HUES48 (cell line): ENCODE data around the gene CORT.
"Not testable (repeated sequence)": the region's sequence is repeated elsewhere in the genome, so short reads cannot be mapped to it uniquely, and the experiment has no call there.

ENCODE experiments used
- H3K27ac ChIP-seq: one replicate; pipeline ENCODE4 v1.7.0; 2013; ENCODE audit warnings: low read depth, low read length, inconsistent platforms
- H3K27me3 ChIP-seq: 2 replicates; pipeline ENCODE4 v1.6.1; 2013; ENCODE audit warnings: mild to moderate bottlenecking, low read length; ENCODE audit not compliant: control insufficient read depth, insufficient read depth
- H3K36me3 ChIP-seq: 2 replicates; pipeline ENCODE4 v1.6.1; 2013; ENCODE audit warnings: low read length; ENCODE audit not compliant: control insufficient read depth, insufficient read depth
- H3K4me1 ChIP-seq: 2 replicates; pipeline ENCODE4 v1.6.1; 2013; ENCODE audit warnings: mild to moderate bottlenecking, low read length; ENCODE audit not compliant: control insufficient read depth, insufficient read depth
- H3K4me3 ChIP-seq: 2 replicates; pipeline ENCODE4 v1.5.1; 2013; ENCODE audit warnings: mild to moderate bottlenecking, low read depth, low read length
- H3K9ac ChIP-seq: 2 replicates; pipeline ENCODE4 v1.6.1; 2013; ENCODE audit warnings: mild to moderate bottlenecking, low read depth, low read length, moderate library complexity
- H3K9me3 ChIP-seq: 2 replicates; pipeline ENCODE4 v1.6.1; 2013; ENCODE audit warnings: low read length; ENCODE audit not compliant: control insufficient read depth, insufficient read depth

The CORT gene

DNA sequence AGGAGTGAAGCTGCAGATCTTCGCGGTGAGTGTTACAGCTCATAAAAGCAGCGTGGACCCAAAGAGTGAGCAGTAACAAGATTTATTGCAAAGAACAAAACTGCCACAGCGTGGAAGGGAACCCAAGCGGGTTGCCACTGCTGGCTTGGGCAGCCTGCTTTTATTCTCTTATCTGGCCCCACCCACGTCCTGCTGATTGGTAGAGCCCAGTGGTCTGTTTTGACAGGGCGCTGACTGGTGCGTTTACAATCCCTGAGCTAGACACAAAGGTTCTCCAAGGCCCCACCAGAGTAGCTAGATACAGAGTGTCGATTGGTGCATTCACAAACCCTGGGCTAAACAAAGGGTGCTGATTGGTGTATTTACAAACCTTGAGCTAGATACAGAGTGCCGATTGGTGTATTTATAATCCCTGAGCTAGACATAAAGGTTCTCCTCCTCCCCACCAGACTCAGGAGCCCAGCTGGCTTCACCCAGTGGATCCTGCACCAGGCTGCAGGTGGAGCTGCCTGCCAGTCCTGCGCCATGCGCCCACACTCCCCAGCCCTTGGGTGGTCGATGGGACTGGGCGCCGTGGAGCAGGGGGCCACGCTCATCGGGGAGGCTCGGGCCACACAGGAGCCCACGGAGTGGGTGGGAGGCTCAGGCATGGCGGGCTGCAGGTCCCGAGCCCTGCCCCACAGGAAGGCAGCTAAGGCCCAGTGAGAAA lies 23.9 kb upstream of the CORT start:
- H3K27ac ChIP-seq, result peak overlapping the region; percentile 55
- not testable (repeated sequence) for H3K9ac ChIP-seq, H3K4me1 ChIP-seq, H3K36me3 ChIP-seq, H3K9me3 ChIP-seq, H3K4me3 ChIP-seq, H3K27me3 ChIP-seq

DNA sequence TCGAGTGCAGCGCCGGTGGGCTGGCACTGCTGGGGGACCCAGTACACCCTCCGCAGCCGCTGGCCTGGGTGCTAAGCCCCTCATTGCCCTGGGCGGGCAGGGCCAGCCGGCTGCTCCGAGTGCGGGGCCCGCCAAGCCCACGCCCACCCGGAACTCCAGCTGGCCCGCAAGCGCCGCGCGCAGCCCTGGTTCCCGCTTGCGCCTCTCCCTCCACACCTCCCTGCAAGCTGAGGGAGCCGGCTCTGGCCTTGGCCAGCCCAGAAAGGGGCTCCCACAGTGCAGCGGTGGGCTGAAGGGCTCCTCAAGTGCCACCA lies 23.3 kb upstream of the CORT start:
- not testable (repeated sequence) for H3K9me3 ChIP-seq, H3K9ac ChIP-seq, H3K36me3 ChIP-seq, H3K4me1 ChIP-seq, H3K27me3 ChIP-seq, H3K27ac ChIP-seq, H3K4me3 ChIP-seq

DNA sequence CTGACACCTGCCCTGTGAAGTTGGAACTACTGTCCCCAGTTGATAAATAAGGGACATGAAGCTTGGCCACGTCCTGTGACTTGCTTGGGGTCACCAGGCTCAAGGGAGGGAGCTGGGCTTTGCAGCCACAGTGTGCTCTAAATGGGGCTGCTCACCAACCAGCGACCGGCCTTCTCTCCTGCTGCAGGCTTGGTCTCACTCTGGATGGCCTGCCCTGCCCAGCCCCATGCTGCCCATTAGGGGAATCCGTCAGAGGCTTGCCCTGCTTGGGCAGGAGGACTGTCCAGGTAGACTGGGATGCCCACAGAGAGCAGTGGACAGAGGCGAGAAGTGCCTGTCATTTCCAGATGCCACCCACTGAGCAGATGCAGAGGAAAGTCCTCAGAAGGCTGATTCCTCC lies 20.8 kb upstream of the CORT start:
- Histone ChIP-seq H3K9me3 (no peaks in the 10 kb centered on the region), H3K4me3 (no peak overlapping the region), H3K27ac (no peak overlapping the region), H3K4me1 (no peaks in the 10 kb centered on the region), H3K27me3 (no peaks in the 10 kb centered on the region), H3K36me3 (no peaks in the 10 kb centered on the region), H3K9ac (no peak overlapping the region)

DNA sequence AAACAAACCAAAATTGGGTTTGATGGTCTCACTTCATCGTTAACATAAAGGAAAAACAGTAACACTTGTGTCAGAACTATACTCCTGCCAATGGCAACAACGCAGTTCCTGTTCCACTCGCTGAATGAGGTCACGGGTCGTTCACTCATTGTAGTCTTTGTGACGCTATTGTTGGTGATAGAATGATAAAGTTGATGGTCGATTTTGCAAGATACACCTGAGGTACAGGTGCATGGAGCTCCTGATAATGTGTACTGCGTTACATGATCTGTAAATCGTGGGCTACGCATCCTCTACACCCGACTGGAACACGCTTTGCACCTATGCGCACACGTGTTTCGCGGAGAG lies 20.0 kb upstream of the CORT start:
- H3K4me3 ChIP-seq, result peak overlapping the region; percentile 77
- peak overlapping the region; percentile 98 for H3K27ac ChIP-seq
- no peaks in the 10 kb centered on the region for H3K9me3 ChIP-seq
- no peaks in the 10 kb centered on the region for H3K27me3 ChIP-seq
- no peaks in the 10 kb centered on the region for H3K4me1 ChIP-seq
- peak overlapping the region; percentile 93 for H3K9ac ChIP-seq
- no peaks in the 10 kb centered on the region for H3K36me3 ChIP-seq

DNA sequence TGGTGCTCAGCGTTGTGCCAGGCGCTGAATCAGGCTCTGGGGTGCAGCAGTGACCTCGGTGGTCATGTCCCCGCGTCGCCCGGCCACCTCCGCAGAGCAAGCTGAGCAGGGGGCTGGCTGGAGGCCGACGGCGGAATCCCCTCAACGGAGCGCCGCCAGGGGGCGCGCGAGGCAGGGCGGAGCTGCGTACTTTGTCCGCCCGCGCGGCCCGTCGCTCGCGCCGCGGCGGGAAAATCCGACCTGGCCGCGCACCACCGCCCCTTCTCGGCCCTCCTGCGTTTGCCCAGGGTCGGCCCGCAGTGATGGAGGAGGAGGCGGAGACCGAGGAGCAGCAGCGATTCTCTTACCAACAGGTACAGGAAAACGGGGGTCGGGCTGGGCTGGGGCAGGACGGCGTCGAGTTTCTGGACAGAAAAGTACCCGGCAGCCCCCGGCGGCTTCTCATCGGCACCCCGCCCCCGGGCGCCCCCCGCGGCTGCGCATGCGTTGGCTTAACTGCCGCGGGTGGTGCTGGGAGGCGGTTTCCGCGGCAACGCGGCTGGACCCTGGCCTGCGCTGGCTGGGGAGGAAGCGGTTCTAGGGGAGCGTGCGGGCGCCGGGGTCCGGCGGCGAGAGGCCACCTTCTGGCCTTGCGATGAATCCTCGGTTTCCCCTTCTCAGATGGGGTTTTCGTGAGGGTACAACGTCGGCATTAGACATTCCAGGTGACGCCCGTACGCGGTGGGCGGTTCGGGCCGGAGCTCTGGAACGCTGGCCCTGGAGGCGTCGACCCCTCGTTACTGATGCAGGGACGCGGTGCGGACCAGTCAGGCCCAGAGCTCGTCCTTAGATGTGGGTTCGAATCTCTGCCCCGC lies 19.4 kb upstream of the CORT start, which contains the start of gene CENPS:
TSS of gene CENPS (plus strand) at position 218 of the 854 bp plus-strand sequence. CDS start at position 303, 85 bp downstream.
- Histone ChIP-seq H3K9me3 (no peaks in the 10 kb centered on the region), H3K27ac (peak within 1 kb of the TSS; percentile 98), H3K4me1 (no peaks in the 10 kb centered on the region), H3K36me3 (no peaks in the 10 kb centered on the region), H3K4me3 (peak within 1 kb of the TSS; percentile 77), H3K9ac (peak within 1 kb of the TSS; percentile 93), H3K27me3 (no peaks in the 10 kb centered on the region)

DNA sequence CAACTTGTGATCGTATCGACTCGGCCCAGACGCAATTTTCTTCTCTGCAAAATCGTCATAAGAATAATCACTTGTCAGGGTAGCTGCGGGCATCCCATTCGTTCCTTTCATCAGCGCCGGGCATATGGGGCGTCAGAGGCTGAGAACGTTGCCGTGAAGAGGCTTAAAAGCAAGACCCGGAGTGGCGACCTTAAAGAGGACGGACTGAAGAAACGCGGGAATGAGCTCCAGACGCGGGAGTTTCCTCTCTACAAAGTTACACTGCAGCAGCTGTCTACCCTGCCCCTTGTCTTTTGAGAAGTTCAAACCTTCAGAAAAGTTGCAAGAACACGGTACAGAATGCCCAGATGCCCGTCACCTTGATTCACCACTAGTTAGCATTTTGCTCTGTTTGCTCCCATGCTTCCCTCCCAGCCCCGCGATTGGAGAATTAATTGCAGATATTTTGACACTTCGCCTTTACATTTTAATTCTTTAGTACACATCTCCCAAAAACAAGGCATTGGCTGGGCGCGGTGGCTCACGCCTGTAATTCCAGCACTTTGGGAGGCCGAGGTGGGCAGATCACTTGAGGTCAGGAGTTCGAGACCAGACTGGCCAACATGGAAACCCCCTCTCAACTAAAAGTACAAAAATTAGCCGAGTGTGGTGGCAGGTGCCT lies 18.6 kb upstream of the CORT start:
- Histone ChIP-seq H3K27ac (peak overlapping the region; percentile 98), H3K4me1 (no peaks in the 10 kb centered on the region), H3K9me3 (no peaks in the 10 kb centered on the region), H3K9ac (peak overlapping the region; percentile 58; the same call in 1 of the 2 replicates), H3K36me3 (no peaks in the 10 kb centered on the region), H3K27me3 (no peaks in the 10 kb centered on the region), H3K4me3 (peak overlapping the region; percentile 77)

DNA sequence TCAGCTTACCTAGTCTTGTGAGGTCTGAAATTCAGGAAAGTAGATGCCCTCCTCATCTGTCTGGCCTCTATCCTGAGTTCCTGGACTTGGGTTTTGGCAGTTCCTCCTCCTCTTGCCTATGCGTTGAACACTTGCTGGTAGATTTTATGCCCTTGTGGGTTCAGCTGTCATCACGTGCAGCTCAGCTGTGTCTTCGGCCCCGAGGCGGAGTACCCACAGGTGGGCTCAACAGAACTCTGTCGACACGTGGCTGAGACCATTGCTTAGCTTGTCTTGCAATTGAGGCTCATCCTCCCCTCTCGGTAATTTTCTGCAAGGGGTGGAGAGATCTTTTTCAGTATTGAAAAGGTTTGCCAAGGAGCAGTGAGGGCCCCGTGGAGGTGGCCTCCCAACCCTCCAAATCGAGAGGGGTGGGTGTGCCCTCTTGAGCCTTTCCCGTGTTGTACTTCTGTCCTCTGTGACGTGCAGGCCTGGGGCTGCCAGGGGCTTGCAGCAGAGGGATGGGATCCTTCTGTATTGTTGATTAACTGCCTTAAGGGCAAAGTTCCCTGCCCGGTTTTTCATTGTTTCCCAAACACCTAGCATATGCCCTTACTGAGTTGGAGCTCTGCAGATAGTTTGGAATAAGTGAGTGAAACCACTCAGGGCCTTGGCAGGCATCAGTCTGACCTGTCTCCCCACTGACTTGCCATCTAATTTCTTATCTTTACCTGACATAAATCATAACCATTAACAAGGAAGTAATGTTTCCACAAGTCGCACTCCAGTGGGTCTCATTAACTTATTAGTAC lies 16.7 kb upstream of the CORT start:
- Histone ChIP-seq H3K9ac (no peak overlapping the region), H3K27ac (no peak overlapping the region), H3K4me1 (no peaks in the 10 kb centered on the region), H3K4me3 (no peak overlapping the region), H3K36me3 (no peaks in the 10 kb centered on the region), H3K9me3 (no peaks in the 10 kb centered on the region), H3K27me3 (no peaks in the 10 kb centered on the region)

DNA sequence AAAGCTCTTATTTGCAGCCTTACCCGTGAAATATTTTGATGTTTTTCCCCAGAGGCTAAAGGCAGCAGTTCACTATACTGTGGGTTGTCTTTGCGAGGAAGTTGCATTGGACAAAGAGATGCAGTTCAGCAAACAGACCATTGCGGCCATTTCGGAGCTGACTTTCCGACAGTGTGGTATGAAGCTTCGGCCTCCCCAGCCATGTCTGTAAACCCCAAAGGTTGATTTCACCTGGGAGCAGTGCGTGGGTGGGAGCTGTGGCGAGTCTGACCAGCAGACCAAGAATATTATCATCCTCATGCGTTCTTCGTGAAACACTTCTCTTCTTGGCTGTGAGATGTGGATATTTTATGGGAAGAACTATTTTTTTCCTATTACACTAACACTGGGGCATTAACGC lies 16.0 kb upstream of the CORT start:
- no peak overlapping the region for H3K4me3 ChIP-seq
- H3K27ac ChIP-seq, result no peak overlapping the region
- no peak overlapping the region for H3K9ac ChIP-seq
- no peaks in the 10 kb centered on the region for H3K9me3 ChIP-seq
- no peaks in the 10 kb centered on the region for H3K27me3 ChIP-seq
- no peaks in the 10 kb centered on the region for H3K4me1 ChIP-seq
- no peaks in the 10 kb centered on the region for H3K36me3 ChIP-seq

DNA sequence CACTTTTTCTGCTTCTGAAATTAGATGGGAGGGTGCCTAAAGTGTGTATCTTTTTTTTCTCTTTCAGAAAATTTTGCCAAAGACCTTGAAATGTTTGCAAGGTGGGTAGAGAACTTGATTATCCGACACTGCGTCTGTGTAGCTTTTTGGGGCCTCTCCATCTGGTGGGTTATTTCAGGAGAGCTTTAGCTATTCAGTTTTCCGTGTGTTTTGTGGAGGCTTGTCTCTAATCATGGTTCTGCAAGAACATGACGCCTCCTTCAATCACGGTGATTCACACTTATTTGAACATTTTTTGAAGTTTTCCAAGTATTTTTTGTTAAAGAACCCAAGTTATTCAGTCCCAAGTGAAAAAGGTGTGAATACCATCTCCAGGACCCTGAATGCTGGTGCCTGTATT lies 15.2 kb upstream of the CORT start:
- Histone ChIP-seq H3K4me1 (no peaks in the 10 kb centered on the region), H3K27me3 (no peaks in the 10 kb centered on the region), H3K9me3 (no peaks in the 10 kb centered on the region), H3K4me3 (no peak overlapping the region), H3K27ac (no peak overlapping the region), H3K36me3 (no peaks in the 10 kb centered on the region), H3K9ac (no peak overlapping the region)

DNA sequence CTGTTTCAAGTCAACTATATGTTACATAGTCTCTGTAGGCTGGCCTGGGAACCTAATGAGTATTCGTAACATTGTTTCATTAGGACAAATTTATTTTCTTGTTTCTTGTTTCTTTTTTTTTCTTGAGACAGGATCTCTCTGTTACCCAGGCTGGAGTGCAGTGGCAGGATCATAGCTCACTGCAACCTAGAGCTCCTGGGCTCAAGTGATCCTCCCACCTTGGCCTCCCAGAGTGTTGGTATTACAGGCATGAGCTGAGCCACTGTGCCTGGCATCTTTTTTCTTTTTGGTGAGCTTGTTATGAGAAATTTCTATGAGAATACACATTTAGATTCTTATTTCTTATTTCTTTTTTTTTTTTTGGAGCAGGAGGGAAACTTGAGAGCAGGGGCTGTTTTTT lies 12.8 kb upstream of the CORT start:
- no peak overlapping the region for H3K27ac ChIP-seq
- H3K4me3 ChIP-seq, result no peak overlapping the region
- no peaks in the 10 kb centered on the region for H3K9me3 ChIP-seq
- no peaks in the 10 kb centered on the region for H3K4me1 ChIP-seq
- H3K9ac ChIP-seq, result no peak overlapping the region
- H3K27me3 ChIP-seq, result no peaks in the 10 kb centered on the region
- no peaks in the 10 kb centered on the region for H3K36me3 ChIP-seq
